Measurements from ENCODE around the gene APP.

The APP gene

DNA sequence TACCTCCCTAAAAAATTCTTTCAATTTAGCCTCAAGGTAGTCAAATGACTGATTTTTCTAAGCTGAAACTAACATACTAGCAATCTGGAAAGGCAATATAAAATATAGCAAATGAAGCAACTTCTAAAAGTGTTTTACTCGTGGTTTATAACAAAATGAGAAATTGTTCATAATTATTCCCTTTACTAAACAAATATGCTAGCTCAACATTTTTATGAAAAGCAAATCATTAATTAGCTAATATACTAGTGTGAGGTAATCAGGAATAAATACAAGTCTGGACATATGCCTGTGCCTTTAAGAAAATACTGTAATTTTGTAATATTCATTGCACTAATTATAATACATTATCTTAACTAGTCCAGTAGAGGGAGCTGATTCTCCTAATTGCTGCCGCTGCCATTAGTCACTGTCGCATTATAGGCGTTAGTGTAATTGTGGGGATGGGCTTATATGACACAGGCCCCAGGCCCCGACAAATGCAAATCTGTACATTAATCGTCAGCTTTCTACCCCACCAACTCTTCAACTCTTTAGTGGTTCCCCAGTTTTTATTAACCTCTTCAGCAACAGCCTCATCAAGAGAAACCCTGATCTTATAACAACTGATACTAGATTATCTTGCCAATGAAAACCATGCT lies 274.9 kb downstream of the APP start:
- no peak for FAIRE-seq

GRCh38 chr21:25893191-25893590 lies 277.4 kb downstream of the APP start:
- no peak for FAIRE-seq

DNA sequence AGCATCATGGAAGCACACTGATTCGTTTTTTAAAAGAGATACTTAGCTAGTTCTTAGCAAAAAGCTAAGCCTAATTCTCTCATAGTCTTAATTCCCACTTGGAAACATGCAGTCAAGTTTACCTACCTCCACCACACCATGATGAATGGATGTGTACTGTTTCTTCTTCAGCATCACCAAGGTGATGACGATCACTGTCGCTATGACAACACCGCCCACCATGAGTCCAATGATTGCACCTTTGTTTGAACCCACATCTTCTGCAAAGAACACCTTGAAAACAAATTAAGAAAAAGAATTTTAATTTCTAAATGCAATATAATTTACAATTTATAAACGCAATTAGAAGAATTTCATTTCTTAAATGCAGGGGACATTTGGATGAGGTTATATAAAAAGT lies 279.0 kb downstream of the APP start:
- FAIRE-seq: no peak

- no peak for FAIRE-seq
Observed at GRCh38 chr21:25890001-25890400, 280.6 kb downstream of the APP start.

- no peak for FAIRE-seq
Observed at GRCh38 chr21:25888711-25889110, 281.9 kb downstream of the APP start.

GRCh38 chr21:25887646-25888306 lies 282.8 kb downstream of the APP start:
- FAIRE-seq: no peak

GRCh38 chr21:25887166-25887565 lies 283.4 kb downstream of the APP start:
- no peak for FAIRE-seq

DNA sequence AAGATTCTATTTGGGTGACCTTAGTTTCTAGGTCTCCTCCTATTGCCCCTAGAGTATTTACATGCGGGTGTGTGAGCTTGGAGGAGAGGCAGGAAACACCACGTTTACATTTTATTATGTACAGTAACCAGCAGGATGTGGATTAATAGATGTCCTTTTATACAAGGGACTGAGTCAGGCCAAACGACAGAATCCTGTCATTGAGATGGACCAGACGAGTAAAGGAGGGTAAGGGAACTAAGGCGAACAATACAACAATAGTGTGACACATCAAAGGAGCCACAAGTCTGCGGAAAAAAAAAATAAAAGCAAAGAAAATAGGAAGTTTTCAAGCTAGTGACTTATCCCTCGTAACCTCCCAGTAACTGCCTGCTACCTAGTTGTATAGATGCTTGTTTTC lies 284.7 kb downstream of the APP start:
- no peak for FAIRE-seq

- no peak for FAIRE-seq
Observed at GRCh38 chr21:25885405-25885804, 285.2 kb downstream of the APP start.

DNA sequence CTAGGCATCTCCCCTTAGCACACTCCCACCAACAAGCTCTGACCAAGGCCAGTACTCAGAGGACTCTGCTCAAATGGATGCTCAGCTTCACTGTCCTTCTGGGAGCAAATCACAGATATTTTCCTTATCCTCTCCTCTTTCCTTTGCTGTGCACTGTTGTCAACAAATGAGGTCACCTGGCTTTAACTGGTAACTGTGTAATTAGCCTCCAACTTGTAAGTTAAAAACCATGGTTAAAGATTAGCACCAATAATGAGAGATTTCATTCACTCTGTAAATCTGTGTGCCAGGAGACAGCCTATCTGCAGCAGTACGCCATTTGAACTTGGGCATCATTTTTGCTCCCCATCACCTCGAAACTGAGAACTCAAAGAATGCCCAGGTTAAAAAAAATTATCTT lies 286.3 kb downstream of the APP start:
- no peak for FAIRE-seq

DNA sequence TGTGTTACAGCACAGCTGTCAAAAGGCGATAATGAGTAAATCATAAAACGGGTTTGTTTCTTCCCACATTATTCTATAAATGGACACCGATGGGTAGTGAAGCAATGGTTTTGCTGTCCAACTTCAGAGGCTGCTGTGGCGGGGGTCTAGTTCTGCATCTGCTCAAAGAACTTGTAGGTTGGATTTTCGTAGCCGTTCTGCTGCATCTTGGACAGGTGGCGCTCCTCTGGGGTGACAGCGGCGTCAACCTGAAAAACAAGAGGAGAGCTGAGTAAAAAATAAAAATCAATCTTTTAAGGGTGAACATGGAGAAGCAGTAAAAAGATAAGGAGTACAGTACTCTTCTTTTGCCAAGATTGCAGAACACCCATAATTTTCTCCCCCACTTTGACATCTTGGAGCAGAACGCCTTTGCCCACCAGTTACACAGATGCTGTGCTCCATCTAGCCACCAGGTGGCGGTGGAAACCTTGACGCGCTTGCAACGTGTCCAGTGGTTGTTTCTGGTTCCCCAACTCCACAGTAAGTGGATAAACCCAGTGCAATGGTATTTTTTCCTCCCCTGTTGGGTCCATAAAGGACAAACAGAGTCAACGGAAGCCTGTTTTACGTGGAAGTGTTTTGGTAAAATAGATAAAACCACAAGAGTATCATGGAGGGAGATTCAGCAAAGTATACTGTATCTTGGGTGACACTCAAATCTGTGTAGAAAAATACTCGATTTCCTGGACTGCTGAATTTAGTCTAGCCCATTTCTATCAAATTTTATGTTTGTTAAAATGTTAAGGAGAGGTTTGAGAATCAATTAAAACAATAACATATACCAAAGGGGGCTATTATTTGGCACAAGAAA lies 288.8 kb downstream of the APP start:
- FAIRE-seq: no peak

GRCh38 chr21:25879203-25879602 lies 291.4 kb downstream of the APP start:
- FAIRE-seq: no peak

- FAIRE-seq: no peak
Observed at GRCh38 chr21:25878344-25878743, 292.2 kb downstream of the APP start.

- no peak for FAIRE-seq
Observed at GRCh38 chr21:25872271-25872670, 298.3 kb downstream of the APP start.

DNA sequence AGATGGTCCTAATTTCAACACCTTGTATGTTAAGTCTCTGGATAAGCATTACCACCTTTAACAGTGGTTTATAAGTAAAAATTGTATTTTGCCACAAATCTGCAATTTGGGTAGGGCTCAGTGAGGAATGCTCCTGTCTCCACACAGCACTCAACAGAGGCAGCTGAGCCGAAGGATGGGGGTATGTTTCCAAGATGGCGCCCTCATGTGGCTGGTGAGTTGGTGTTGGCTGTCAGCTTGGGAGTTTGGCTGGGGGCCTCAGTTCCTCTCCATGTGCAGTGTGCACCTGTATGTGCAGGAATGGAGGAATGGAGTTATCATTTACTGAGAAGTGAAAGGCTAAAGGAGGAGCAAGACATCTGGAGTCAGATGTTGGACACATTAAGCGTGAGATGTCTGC lies 299.0 kb downstream of the APP start:
- no peak for FAIRE-seq

- FAIRE-seq: no peak
Observed at GRCh38 chr21:25870084-25870483, 300.5 kb downstream of the APP start.

DNA sequence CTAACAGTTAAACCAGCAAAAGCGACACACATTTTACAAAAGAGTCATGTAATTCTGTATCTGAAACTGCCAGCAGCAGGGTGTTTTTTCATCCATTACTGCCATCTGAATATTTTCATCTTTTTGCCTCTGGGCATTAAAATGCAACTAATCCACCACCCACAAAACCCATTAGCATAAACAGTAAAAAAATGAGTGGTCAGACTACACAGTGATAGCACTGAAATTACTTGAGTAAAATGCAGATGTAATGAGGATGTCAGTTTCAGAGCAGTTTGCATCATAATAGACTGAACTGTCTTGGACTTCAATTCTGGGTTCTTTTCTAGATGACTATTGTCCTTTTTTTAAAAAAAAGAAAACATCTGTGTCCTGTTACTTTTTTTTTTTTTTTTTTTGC lies 303.5 kb downstream of the APP start:
- FAIRE-seq: no peak

- no peak for FAIRE-seq
Observed at GRCh38 chr21:25863747-25864146, 306.8 kb downstream of the APP start.

DNA sequence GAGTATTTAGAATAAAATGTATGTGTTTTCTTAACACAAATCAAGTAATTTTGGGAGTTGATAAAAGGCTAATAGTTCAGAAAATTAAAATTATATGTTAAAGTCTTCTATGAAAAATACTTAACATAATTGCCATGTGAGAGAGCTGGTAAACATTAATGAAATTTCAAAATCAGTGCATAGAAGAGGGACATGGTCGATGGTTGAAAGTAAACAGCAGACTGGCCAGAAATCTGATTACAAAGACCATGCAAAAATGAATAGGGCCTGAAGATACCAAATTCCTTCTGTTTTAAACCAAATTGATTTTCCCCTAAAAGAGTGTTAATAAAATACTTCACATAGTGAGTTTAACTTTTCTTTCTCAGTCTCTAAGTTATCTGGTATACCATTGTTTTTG lies 307.5 kb downstream of the APP start:
- FAIRE-seq: no peak

DNA sequence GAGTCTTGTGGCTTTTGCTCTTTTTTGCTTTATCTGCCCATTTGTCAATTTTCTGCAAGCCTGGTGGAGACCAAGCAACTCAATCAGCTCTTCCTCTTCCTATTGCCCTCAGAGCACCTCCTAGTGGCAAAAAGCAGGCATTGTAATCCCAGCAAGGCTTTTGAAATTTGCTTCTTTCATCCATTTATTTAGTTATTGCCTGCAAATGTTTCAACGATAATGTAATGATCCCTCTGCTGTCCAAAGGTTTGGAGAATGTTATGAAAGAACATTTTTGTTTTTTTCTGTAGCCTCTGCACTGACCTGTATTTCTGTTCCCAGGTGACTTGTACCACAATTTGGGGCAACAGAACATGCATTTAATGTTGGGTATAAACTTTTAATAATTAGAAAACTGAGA lies 308.0 kb downstream of the APP start:
- no peak for FAIRE-seq

- FAIRE-seq: no peak
Observed at GRCh38 chr21:25862112-25862511, 308.5 kb downstream of the APP start.

GRCh38 chr21:25859235-25859929 lies 311.2 kb downstream of the APP start:
- no peak for FAIRE-seq

GRCh38 chr21:25858325-25858724 lies 312.2 kb downstream of the APP start:
- no peak for FAIRE-seq
